ENCODE data around the gene SAMM50.

- TF ChIP-seq CTCF (conservative IDR thresholded peaks at IDR 0.05; ENCODE audit: low read length) = no peak
- no peak for TF ChIP-seq EZH2phosphoT487 (IDR thresholded peaks at IDR 0.05; ENCODE audit: borderline replicate concordance)
Observed at GRCh38 chr22:43991316-43992020, 36.2 kb downstream of the SAMM50 start.

Data from Loucy (cell line).